HCT116 (cell line): ENCODE data around the gene BRAT1.

Experiments used
- CEBPB ChIP-seq: IDR thresholded peaks from 2 replicates; pipeline ENCODE4 v1.6.1; 2012; ENCODE audit warnings: low read depth
- CTCF ChIP-seq, 3 experiments: fragments of 200-600 bp in 1 of 3; sonication (generic) in 1 of 3; IDR thresholded peaks in 2 of 3; conservative IDR thresholded peaks in 1 of 3; 2 replicates each; pipeline ENCODE4 v1.5.1; 2012 to 2017; ENCODE audit warnings: low read depth in 2 of 3, low read length in 2 of 3, antibody characterized with exemption in 1 of 3, borderline replicate concordance in 1 of 3, control low read depth in 1 of 3, mild to moderate bottlenecking in 1 of 3, mixed read lengths in 1 of 3, mixed run types in 1 of 3, moderate library complexity in 1 of 3; ENCODE audit not compliant: insufficient read depth in 1 of 3
- EZH2phosphoT487 ChIP-seq: fragments of 200-600 bp; IDR thresholded peaks from 2 replicates; pipeline ENCODE4 v1.6.1; 2018; ENCODE audit warnings: antibody characterized with exemption, borderline replicate concordance
- POLR2A ChIP-seq: IDR thresholded peaks from 2 replicates; pipeline ENCODE4 v1.7.0; 2011; ENCODE audit warnings: borderline replicate concordance; ENCODE audit not compliant: insufficient read depth, insufficient read length; ENCODE audit errors: extremely low read depth

- no peak for TF ChIP-seq CTCF (IDR thresholded peaks at IDR 0.05 in 2 of 3, conservative IDR thresholded peaks at IDR 0.05 in 1 of 3; ENCODE audit: borderline replicate concordance in 1 of 3, insufficient read depth in 1 of 3, low read depth in 2 of 3, low read length in 2 of 3)
- TF ChIP-seq POLR2A, result no peak
- no peak for TF ChIP-seq CEBPB
- no peak for TF ChIP-seq EZH2phosphoT487
Measured at GRCh38 chr7:2501947-2502646, 53.2 kb downstream of the BRAT1 start.
